ENCODE measurements around the gene RDH5.

RDH5 gene, protein sequence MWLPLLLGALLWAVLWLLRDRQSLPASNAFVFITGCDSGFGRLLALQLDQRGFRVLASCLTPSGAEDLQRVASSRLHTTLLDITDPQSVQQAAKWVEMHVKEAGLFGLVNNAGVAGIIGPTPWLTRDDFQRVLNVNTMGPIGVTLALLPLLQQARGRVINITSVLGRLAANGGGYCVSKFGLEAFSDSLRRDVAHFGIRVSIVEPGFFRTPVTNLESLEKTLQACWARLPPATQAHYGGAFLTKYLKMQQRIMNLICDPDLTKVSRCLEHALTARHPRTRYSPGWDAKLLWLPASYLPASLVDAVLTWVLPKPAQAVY

DNA sequence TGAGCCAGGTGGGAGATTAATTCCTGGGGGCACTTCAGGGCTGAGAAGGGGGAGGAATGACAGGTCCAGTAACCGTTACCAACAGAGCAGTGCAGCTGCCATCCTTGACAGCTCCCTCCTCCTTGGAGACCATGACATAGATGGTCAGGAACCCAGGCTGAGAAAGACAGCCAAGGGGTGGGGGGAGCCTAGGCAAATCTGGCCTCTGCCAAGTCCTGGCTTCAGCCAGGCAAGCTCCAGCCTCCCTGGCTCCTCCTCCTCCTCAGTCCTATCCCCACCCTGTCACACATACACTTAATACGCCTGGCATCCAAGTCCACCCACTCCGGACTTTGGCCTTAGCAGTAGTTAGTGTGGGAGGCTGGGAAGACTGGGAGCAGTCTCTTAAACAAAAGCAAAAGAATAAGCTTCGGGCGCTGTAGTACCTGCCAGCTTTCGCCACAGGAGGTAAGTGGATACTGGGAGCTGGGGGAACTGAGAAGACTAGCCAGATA is at the start of gene RDH5:
Gene RDH5 (plus strand): TSS at position 323 of the 494 bp plus-strand sequence. CDS start 792 bp downstream, outside the sequence.
- H3F3A ChIP-seq (ENCODE audit: low read depth): no peaks in the 10 kb centered on the region
- TF ChIP-seq, protein P1, sequence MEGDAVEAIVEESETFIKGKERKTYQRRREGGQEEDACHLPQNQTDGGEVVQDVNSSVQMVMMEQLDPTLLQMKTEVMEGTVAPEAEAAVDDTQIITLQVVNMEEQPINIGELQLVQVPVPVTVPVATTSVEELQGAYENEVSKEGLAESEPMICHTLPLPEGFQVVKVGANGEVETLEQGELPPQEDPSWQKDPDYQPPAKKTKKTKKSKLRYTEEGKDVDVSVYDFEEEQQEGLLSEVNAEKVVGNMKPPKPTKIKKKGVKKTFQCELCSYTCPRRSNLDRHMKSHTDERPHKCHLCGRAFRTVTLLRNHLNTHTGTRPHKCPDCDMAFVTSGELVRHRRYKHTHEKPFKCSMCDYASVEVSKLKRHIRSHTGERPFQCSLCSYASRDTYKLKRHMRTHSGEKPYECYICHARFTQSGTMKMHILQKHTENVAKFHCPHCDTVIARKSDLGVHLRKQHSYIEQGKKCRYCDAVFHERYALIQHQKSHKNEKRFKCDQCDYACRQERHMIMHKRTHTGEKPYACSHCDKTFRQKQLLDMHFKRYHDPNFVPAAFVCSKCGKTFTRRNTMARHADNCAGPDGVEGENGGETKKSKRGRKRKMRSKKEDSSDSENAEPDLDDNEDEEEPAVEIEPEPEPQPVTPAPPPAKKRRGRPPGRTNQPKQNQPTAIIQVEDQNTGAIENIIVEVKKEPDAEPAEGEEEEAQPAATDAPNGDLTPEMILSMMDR (conservative IDR thresholded peaks at IDR 0.05; ENCODE audit: low read length): no peak
- TF ChIP-seq EZH2phosphoT487 (IDR thresholded peaks at IDR 0.05; ENCODE audit: borderline replicate concordance): no peak
- no peaks in the 10 kb centered on the region for H3K9me2 ChIP-seq (replicated peaks; ENCODE audit: low read depth, low read length)
- peaks cover 7% of the 10 kb centered on the region; the same call in 1 of the 2 replicates for H3K36me3 ChIP-seq (ENCODE audit: insufficient read depth, low read length)
- no peak within 1 kb of the TSS for H2AFZ ChIP-seq (ENCODE audit: low read length)
- H3K4me3 ChIP-seq (ENCODE audit: low read length, poor library complexity, severe bottlenecking): no peak within 1 kb of the TSS
- H3K9me3 ChIP-seq (ENCODE audit: insufficient read depth, low read depth, low read length): no peaks in the 10 kb centered on the region
- no peak within 1 kb of the TSS for H3K9ac ChIP-seq (ENCODE audit: low read depth, low read length, poor library complexity, severe bottlenecking)
- H3K4me1 ChIP-seq (ENCODE audit: insufficient read depth, low read length, poor library complexity, severe bottlenecking): peaks cover 26% of the 10 kb centered on the region
- no peaks in the 10 kb centered on the region for H3K27me3 ChIP-seq (ENCODE audit: insufficient read depth, low read length, poor library complexity, severe bottlenecking)
- peaks cover 33% of the 10 kb centered on the region; the same call in 1 of the 2 replicates for H3K79me2 ChIP-seq (ENCODE audit: insufficient read depth, low read length)
- no peaks in the 10 kb centered on the region for H4K20me1 ChIP-seq (ENCODE audit: insufficient read depth, low read length, poor library complexity, severe bottlenecking)
- H3K4me2 ChIP-seq (ENCODE audit: low read depth, low read length, poor library complexity, severe bottlenecking): peak within 1 kb of the TSS; percentile 92

DNA sequence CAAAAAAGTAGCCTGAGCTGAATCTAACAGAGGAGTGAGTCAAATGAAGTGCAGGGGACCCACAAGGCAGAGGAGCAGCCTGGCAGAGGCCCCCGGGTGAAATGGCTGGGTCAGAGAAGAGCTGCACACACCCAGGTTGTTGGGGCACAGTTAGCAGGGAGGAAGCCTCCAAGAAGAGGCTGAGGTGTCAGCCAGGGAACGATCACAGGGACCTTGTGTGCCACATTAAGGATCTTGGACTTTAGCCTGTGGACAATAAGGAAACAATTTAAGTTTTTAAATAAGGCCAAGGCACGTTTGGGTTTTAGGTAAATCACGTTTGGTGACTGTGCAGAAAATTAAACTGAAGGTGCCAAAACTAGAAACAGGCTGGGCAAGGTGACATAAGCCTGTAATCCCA is 48.4 kb upstream of the RDH5 start:
- no peak for TF ChIP-seq EZH2phosphoT487 (IDR thresholded peaks at IDR 0.05; ENCODE audit: borderline replicate concordance)
- TF ChIP-seq, protein P1 (conservative IDR thresholded peaks at IDR 0.05; ENCODE audit: low read length): no peak
- no peaks in the 10 kb centered on the region for H3K4me1 ChIP-seq (ENCODE audit: insufficient read depth, low read length, poor library complexity, severe bottlenecking)
- H3K9me3 ChIP-seq (ENCODE audit: insufficient read depth, low read depth, low read length): no peaks in the 10 kb centered on the region
- no peaks in the 10 kb centered on the region for H3K79me2 ChIP-seq (ENCODE audit: insufficient read depth, low read length)
- no peaks in the 10 kb centered on the region for H3F3A ChIP-seq (ENCODE audit: low read depth)
- no peak overlapping the region for H2AFZ ChIP-seq (ENCODE audit: low read length)
- H3K9me2 ChIP-seq (replicated peaks; ENCODE audit: low read depth, low read length): no peaks in the 10 kb centered on the region
- H3K36me3 ChIP-seq (ENCODE audit: insufficient read depth, low read length): no peaks in the 10 kb centered on the region
- H4K20me1 ChIP-seq (ENCODE audit: insufficient read depth, low read length, poor library complexity, severe bottlenecking): no peaks in the 10 kb centered on the region
- no peaks in the 10 kb centered on the region for H3K27me3 ChIP-seq (ENCODE audit: insufficient read depth, low read length, poor library complexity, severe bottlenecking)
- H3K9ac ChIP-seq (ENCODE audit: low read depth, low read length, poor library complexity, severe bottlenecking): no peak overlapping the region
- H3K4me2 ChIP-seq (ENCODE audit: low read depth, low read length, poor library complexity, severe bottlenecking): no peak overlapping the region
- no peak overlapping the region for H3K4me3 ChIP-seq (ENCODE audit: low read length, poor library complexity, severe bottlenecking)

DNA sequence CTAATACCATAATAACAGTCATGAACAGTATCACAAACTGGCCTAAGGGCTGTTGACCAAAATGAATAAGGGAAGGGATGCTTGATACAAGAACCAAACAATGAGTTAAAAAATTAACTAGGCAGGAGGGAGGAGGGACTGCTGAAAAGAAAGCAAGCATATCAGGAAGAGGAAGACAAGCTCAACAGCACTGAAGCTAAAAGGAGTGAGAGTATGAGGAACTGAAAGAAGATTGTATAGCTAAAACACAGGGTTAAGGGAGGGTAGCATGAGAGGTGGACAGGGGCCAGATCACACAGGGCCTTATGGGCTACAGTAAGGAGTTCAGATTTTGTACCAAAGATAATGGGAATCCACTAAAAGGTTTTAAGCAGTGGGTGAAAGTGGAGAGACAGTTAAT is 46.6 kb upstream of the RDH5 start:
- H3K4me2 ChIP-seq (ENCODE audit: low read depth, low read length, poor library complexity, severe bottlenecking): no peak overlapping the region
- H3F3A ChIP-seq (ENCODE audit: low read depth): no peaks in the 10 kb centered on the region
- no peak for TF ChIP-seq EZH2phosphoT487 (IDR thresholded peaks at IDR 0.05; ENCODE audit: borderline replicate concordance)
- TF ChIP-seq, protein P1 (conservative IDR thresholded peaks at IDR 0.05; ENCODE audit: low read length): no peak
- H4K20me1 ChIP-seq (ENCODE audit: insufficient read depth, low read length, poor library complexity, severe bottlenecking): no peaks in the 10 kb centered on the region
- peak overlapping the region; percentile 38 for H2AFZ ChIP-seq (ENCODE audit: low read length)
- no peaks in the 10 kb centered on the region for H3K4me1 ChIP-seq (ENCODE audit: insufficient read depth, low read length, poor library complexity, severe bottlenecking)
- no peaks in the 10 kb centered on the region for H3K9me3 ChIP-seq (ENCODE audit: insufficient read depth, low read depth, low read length)
- no peaks in the 10 kb centered on the region for H3K27me3 ChIP-seq (ENCODE audit: insufficient read depth, low read length, poor library complexity, severe bottlenecking)
- no peak overlapping the region for H3K9ac ChIP-seq (ENCODE audit: low read depth, low read length, poor library complexity, severe bottlenecking)
- H3K4me3 ChIP-seq (ENCODE audit: low read length, poor library complexity, severe bottlenecking): no peak overlapping the region
- no peaks in the 10 kb centered on the region for H3K36me3 ChIP-seq (ENCODE audit: insufficient read depth, low read length)
- H3K79me2 ChIP-seq (ENCODE audit: insufficient read depth, low read length): no peaks in the 10 kb centered on the region
- no peaks in the 10 kb centered on the region for H3K9me2 ChIP-seq (replicated peaks; ENCODE audit: low read depth, low read length)

Measured in Loucy (cell line).